ENCODE measurements around the gene BNIP5. TPM values are rescaled to one million over a fixed set of nuclear protein-coding genes. Genes with fewer than 3 reads are reported as not detected.
A peak's percentile ranks its signal among the peaks of the same experiment; 100 is the strongest.

BNIP5 gene
- total RNA-seq, 2 donors from 2014 or later = not detected

GRCh38 chr6:36298027-36298426 lies 38.7 kb downstream of the BNIP5 start:
- no peak overlapping the region for H3K4me3 Mint-ChIP-seq
- H3K4me1 Mint-ChIP-seq (ENCODE audit: low read depth in 2 of 2) = peaks cover 5 to 8% of the 10 kb centered on the region in 2 donors
- H3K36me3 Mint-ChIP-seq = no peaks in the 10 kb centered on the region
- H3K27ac Mint-ChIP-seq = no peak overlapping the region
- DNase-seq (ENCODE audit: low spot score) (no peak), ATAC-seq (no peak)
- no peaks in the 10 kb centered on the region for H3K9me3 Mint-ChIP-seq
- peaks cover 11 to 35% of the 10 kb centered on the region in 2 donors for H3K27me3 Mint-ChIP-seq

- DNase-seq (ENCODE audit: low spot score) (no peak), ATAC-seq (no peak)
- H3K27ac Mint-ChIP-seq = no peak overlapping the region
- H3K4me1 Mint-ChIP-seq (ENCODE audit: low read depth in 2 of 2) = peaks cover 4 to 5% of the 10 kb centered on the region in 2 donors
- H3K9me3 Mint-ChIP-seq = no peaks in the 10 kb centered on the region
- H3K4me3 Mint-ChIP-seq = no peak overlapping the region
- peaks cover 11 to 34% of the 10 kb centered on the region in 2 donors for H3K27me3 Mint-ChIP-seq
- no peaks in the 10 kb centered on the region for H3K36me3 Mint-ChIP-seq
Measured at GRCh38 chr6:36297511-36297910, 39.2 kb downstream of the BNIP5 start.

- no peak overlapping the region for H3K27ac Mint-ChIP-seq
- H3K4me3 Mint-ChIP-seq = no peak overlapping the region
- peaks cover 8 to 29% of the 10 kb centered on the region in 2 donors for H3K27me3 Mint-ChIP-seq
- no peaks in the 10 kb centered on the region for H3K36me3 Mint-ChIP-seq
- no peak for DNase-seq (ENCODE audit: low spot score)
- no peak for ATAC-seq
- H3K9me3 Mint-ChIP-seq = no peaks in the 10 kb centered on the region
- peaks cover 0 to under 1% of the 10 kb centered on the region in 2 donors for H3K4me1 Mint-ChIP-seq (ENCODE audit: low read depth in 2 of 2)
Measured at GRCh38 chr6:36297051-36297450, 39.6 kb downstream of the BNIP5 start.

GRCh38 chr6:36296240-36296639 lies 40.4 kb downstream of the BNIP5 start:
- DNase-seq (ENCODE audit: low spot score) (no peak), ATAC-seq (no peak)
- no peaks in the 10 kb centered on the region for H3K4me1 Mint-ChIP-seq (ENCODE audit: low read depth in 2 of 2)
- no peaks in the 10 kb centered on the region for H3K9me3 Mint-ChIP-seq
- H3K4me3 Mint-ChIP-seq = no peak overlapping the region
- H3K27ac Mint-ChIP-seq = no peak overlapping the region
- peaks cover 8 to 22% of the 10 kb centered on the region in 2 donors for H3K27me3 Mint-ChIP-seq
- no peaks in the 10 kb centered on the region for H3K36me3 Mint-ChIP-seq

- H3K27me3 Mint-ChIP-seq = peaks cover 6 to 10% of the 10 kb centered on the region in 2 donors
- no peak overlapping the region for H3K27ac Mint-ChIP-seq
- H3K4me3 Mint-ChIP-seq = no peak overlapping the region
- ATAC-seq (no peak), DNase-seq (ENCODE audit: low spot score) (no peak)
- no peaks in the 10 kb centered on the region for H3K36me3 Mint-ChIP-seq
- peaks cover 0 to 4% of the 10 kb centered on the region in 2 donors for H3K4me1 Mint-ChIP-seq (ENCODE audit: low read depth in 2 of 2)
- no peaks in the 10 kb centered on the region for H3K9me3 Mint-ChIP-seq
Measured at GRCh38 chr6:36292170-36292569, 44.5 kb downstream of the BNIP5 start.

- Mint-ChIP-seq H3K9me3 (no peaks in the 10 kb centered on the region), H3K27me3 (peaks cover 9 to 18% of the 10 kb centered on the region in 2 donors), H3K4me1 (ENCODE audit: low read depth in 2 of 2) (peaks cover 0 to 4% of the 10 kb centered on the region in 2 donors), H3K27ac (no peak overlapping the region), H3K36me3 (no peaks in the 10 kb centered on the region), H3K4me3 (peak overlapping the region; percentile 39)
- ATAC-seq = peak in 1 of 2 donors; percentile 53
- DNase-seq (ENCODE audit: low spot score) = no peak
Measured at GRCh38 chr6:36290668-36291620, 45.7 kb downstream of the BNIP5 start.

- no peak overlapping the region for H3K27ac Mint-ChIP-seq
- DNase-seq (ENCODE audit: low spot score) (peak; percentile 3), ATAC-seq (no peak)
- peaks cover 0 to 4% of the 10 kb centered on the region in 2 donors for H3K4me1 Mint-ChIP-seq (ENCODE audit: low read depth in 2 of 2)
- H3K4me3 Mint-ChIP-seq = no peak overlapping the region
- no peaks in the 10 kb centered on the region for H3K36me3 Mint-ChIP-seq
- peaks cover 16 to 24% of the 10 kb centered on the region in 2 donors for H3K27me3 Mint-ChIP-seq
- no peaks in the 10 kb centered on the region for H3K9me3 Mint-ChIP-seq
Measured at GRCh38 chr6:36289281-36289878, 47.3 kb downstream of the BNIP5 start.

GRCh38 chr6:36286858-36287257 lies 49.8 kb downstream of the BNIP5 start:
- H3K4me1 Mint-ChIP-seq (ENCODE audit: low read depth in 2 of 2) = peaks cover 0 to 4% of the 10 kb centered on the region in 2 donors
- no peaks in the 10 kb centered on the region for H3K9me3 Mint-ChIP-seq
- H3K27ac Mint-ChIP-seq = no peak overlapping the region
- no peak for ATAC-seq
- H3K36me3 Mint-ChIP-seq = no peaks in the 10 kb centered on the region
- DNase-seq (ENCODE audit: low spot score) = no peak
- no peak overlapping the region for H3K4me3 Mint-ChIP-seq
- peaks cover 26 to 42% of the 10 kb centered on the region in 2 donors for H3K27me3 Mint-ChIP-seq

- Mint-ChIP-seq H3K4me1 (ENCODE audit: low read depth in 2 of 2) (peaks cover 0 to 4% of the 10 kb centered on the region in 2 donors), H3K4me3 (no peak overlapping the region), H3K9me3 (no peaks in the 10 kb centered on the region), H3K27me3 (peaks cover 30 to 52% of the 10 kb centered on the region in 2 donors), H3K27ac (no peak overlapping the region), H3K36me3 (no peaks in the 10 kb centered on the region)
- DNase-seq (ENCODE audit: low spot score) (no peak), ATAC-seq (no peak)
Measured at GRCh38 chr6:36285797-36286196, 50.9 kb downstream of the BNIP5 start.

GRCh38 chr6:36285187-36285671 lies 51.5 kb downstream of the BNIP5 start:
- Mint-ChIP-seq H3K36me3 (no peaks in the 10 kb centered on the region), H3K27ac (no peak overlapping the region), H3K4me1 (ENCODE audit: low read depth in 2 of 2) (peaks cover 0 to 4% of the 10 kb centered on the region in 2 donors), H3K27me3 (peaks cover 30 to 55% of the 10 kb centered on the region in 2 donors), H3K9me3 (no peaks in the 10 kb centered on the region), H3K4me3 (no peak overlapping the region)
- ATAC-seq (no peak), DNase-seq (ENCODE audit: low spot score) (no peak)

GRCh38 chr6:36284359-36284758 lies 52.3 kb downstream of the BNIP5 start:
- Mint-ChIP-seq H3K27ac (no peak overlapping the region), H3K36me3 (no peaks in the 10 kb centered on the region), H3K4me1 (ENCODE audit: low read depth in 2 of 2) (peaks cover 0 to 4% of the 10 kb centered on the region in 2 donors), H3K4me3 (no peak overlapping the region), H3K27me3 (peaks cover 31 to 55% of the 10 kb centered on the region in 2 donors), H3K9me3 (no peaks in the 10 kb centered on the region)
- no peak for ATAC-seq
- no peak for DNase-seq (ENCODE audit: low spot score)

- DNase-seq (ENCODE audit: low spot score) = no peak
- H3K27me3 Mint-ChIP-seq = peaks cover 34 to 59% of the 10 kb centered on the region in 2 donors
- H3K4me1 Mint-ChIP-seq (ENCODE audit: low read depth in 2 of 2) = peaks cover 0 to 4% of the 10 kb centered on the region in 2 donors
- no peaks in the 10 kb centered on the region for H3K9me3 Mint-ChIP-seq
- no peaks in the 10 kb centered on the region for H3K36me3 Mint-ChIP-seq
- H3K27ac Mint-ChIP-seq = no peak overlapping the region
- H3K4me3 Mint-ChIP-seq = no peak overlapping the region
- ATAC-seq = no peak
Measured at GRCh38 chr6:36283608-36284007, 53.1 kb downstream of the BNIP5 start.

GRCh38 chr6:36280983-36281382 lies 55.7 kb downstream of the BNIP5 start:
- DNase-seq (ENCODE audit: low spot score) = no peak
- no peak overlapping the region for H3K4me3 Mint-ChIP-seq
- no peaks in the 10 kb centered on the region for H3K36me3 Mint-ChIP-seq
- no peak for ATAC-seq
- peaks cover 30 to 59% of the 10 kb centered on the region in 2 donors for H3K27me3 Mint-ChIP-seq
- no peaks in the 10 kb centered on the region for H3K4me1 Mint-ChIP-seq (ENCODE audit: low read depth in 2 of 2)
- no peaks in the 10 kb centered on the region for H3K9me3 Mint-ChIP-seq
- no peak overlapping the region for H3K27ac Mint-ChIP-seq

- DNase-seq (ENCODE audit: low spot score) = no peak
- no peak overlapping the region for H3K4me3 Mint-ChIP-seq
- ATAC-seq = no peak
- no peak overlapping the region for H3K27ac Mint-ChIP-seq
- no peaks in the 10 kb centered on the region for H3K9me3 Mint-ChIP-seq
- H3K4me1 Mint-ChIP-seq (ENCODE audit: low read depth in 2 of 2) = no peaks in the 10 kb centered on the region
- peaks cover 25 to 59% of the 10 kb centered on the region in 2 donors for H3K27me3 Mint-ChIP-seq
- no peaks in the 10 kb centered on the region for H3K36me3 Mint-ChIP-seq
Measured at GRCh38 chr6:36280467-36280866, 56.2 kb downstream of the BNIP5 start.

Measured in natural killer cell treated with Interleukin-12 subunit alpha and Interleukin-12 subunit beta and Interleukin-15 and Interleukin-18, amount 100 ng/mL, for 72 hours (primary cell).